EH (cell line): Measurements from ENCODE around the gene ACSF2.
"Not testable (repeated sequence)": the region's sequence is repeated elsewhere in the genome, so short reads cannot be mapped to it uniquely, and the experiment has no call there.

Experiments used
- DNase-seq: peaks from one replicate; pipeline ENCODE4 v3.0.0-alpha.2; 2015; ENCODE audit warnings: low read depth

The ACSF2 gene

DNA sequence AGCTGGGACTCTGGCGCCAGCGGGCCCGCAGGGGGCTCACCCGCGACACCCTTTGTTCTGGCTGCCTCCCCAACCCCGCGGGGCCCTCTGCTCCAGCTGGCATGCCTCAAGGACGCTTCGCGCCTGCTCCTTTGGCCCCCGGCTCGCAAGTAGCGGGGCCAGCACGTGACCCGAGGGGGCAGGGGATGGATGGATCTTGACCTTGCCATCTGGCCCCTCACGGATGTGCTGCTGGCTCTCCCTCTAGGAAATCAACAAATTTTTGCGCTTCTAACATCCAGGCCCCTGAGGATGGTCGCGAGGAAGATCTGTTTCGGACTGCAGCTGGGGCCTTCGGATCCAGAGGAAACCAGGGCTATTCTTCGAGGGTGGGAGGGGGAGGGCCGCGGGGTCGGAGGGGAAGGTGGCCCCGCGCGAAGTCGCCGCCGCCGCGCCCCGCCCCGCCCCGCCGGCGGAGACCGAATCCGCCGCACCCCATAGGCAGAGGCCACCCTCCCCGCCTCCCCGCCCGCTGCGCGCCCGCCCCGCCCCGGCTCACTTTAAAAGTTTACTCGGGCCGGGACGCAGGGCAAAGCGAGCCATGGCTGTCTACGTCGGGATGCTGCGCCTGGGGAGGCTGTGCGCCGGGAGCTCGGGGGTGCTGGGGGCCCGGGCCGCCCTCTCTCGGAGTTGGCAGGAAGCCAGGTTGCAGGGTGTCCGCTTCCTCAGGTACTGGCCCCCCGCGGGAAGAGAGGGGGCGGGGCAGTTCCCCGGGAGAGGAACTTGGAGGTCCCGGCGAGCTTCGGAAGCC lies at the start of gene ACSF2:
Gene ACSF2 (plus strand): TSS at position 537 of the 790 bp plus-strand sequence. CDS start 44 bp downstream, at position 581.
- peak; percentile 71 for DNase-seq

GRCh38 chr17:50379351-50380132 lies 46.5 kb upstream of the ACSF2 start:
- no peak for DNase-seq

DNA sequence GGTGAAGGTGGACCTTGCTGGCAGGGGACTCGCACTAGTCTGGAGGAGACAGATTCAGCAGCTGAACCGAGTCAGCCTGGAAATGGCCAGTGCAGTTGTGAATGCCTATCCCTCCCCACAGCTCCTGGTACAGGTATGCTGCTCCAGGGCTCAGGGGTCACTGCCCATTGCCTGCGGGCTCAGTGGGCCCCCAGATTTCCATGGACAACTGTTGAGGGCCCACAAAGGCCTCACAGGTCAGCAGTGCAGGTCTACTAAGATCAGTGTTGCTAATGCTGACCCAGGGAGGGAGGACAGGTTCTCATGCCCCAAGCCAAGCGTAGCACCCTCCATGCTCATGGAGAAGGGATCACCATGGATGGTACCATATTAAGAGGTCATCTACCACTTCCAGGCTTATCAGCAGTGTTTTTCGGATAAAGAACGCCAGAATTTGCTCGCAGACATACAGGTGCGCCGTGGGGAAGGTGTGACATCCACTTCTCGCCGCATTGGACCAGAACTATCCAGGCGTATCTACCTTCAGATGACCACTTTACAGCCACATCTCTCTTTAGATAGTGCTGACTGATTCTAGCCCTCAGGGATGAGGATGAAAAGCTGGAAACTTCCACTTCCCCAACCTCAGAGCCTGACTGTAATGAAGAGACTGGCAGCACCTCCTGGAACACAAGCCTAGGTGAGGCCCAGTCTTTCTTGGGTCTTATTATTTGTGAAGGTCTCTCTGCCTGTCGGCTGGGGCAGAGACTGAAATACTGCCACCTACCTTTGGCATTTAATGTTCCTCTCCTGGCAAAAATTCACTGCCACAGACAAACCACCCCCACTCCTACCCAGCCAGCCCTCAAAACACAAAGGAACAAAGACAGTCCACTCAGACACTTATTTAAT lies 45.4 kb upstream of the ACSF2 start:
- DNase-seq, result peak; percentile 21

- DNase-seq, result no peak
These were observed 44.7 kb upstream of the ACSF2 start for GRCh38 chr17:50381260-50381815.

DNA sequence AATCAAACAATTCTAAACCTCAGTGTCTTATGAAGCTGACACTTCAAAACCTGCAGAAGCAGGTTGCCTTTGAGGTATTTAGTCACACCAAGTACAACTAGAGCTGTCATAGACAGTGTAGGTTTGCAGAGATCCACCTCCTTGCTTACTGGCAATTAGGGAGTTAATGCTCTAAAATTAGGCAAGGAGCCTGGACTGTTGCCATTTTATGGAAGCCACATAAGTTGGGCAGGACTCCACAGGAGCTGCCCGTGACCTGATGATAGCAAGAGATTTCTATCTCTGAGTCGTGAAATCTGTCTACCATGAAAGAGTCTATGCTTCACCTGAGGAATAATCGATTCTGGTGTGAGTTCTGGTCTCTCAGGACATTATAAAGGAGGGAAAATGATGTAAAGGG lies 44.1 kb upstream of the ACSF2 start:
- DNase-seq, result peak; percentile 40

DNA sequence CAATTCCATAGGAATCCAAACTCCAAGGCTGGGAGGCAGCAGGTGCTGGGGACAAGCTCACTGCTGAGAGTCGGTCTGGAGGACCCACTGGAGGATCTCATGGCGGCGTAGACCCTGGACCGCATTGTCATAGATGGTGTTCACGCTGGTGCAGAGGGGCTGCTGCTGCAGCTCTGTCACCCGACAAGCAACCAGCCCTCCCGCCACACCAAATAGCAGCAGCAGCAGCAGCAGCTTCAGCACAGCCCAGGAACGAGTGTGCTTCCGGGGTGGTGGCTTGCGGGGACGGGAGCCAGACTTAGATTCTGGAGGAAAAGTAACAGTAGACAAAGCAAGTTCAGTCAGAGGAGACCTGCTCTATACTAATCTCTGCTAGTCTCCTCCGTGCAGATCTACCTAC lies 43.1 kb upstream of the ACSF2 start:
- no peak for DNase-seq

DNA sequence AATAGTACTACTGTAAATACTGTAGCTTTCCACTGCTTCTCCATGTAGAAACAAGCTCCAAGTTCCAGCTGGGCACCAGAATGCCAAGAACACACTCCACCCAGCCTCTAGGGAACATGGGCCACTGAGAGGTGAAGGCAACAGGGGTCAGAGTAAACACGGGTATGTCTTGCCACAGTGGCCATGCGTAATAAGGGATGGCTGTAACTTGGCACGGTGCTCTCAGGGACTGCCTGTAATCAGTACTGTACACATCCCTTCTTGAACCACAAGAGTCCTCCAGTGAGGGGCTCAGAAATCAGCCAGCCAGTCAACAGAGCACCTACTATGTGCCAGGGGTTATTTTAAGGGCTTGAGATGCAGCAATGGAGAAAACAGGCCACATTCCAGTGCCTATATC lies 39.5 kb upstream of the ACSF2 start:
- DNase-seq, result no peak

GRCh38 chr17:50388728-50389127 lies 37.3 kb upstream of the ACSF2 start:
- no peak for DNase-seq

- DNase-seq, result no peak
These were observed 36.5 kb upstream of the ACSF2 start for GRCh38 chr17:50389534-50389933.

- no peak for DNase-seq
These were observed 33.4 kb upstream of the ACSF2 start for GRCh38 chr17:50392621-50393020.

GRCh38 chr17:50393700-50394099 lies 32.3 kb upstream of the ACSF2 start:
- DNase-seq, result no peak

DNA sequence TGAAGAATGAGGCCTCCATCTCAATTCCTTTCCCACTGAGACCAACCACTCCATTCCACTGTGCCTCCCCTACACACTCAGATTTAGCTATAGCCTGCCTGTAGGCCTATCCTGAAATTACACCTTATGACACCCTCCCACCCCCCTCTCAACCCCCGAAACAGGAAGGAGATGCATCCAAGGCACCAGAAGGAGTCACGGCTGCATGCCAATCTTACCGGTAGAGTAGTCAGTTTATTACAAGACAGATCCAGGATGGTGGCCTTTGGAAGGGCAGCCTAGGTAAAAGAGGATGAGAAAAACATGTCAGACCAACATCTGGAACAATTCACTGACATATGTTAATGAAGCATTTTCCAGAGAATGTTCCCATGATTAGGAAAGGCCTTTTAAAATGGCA lies 31.3 kb upstream of the ACSF2 start:
- DNase-seq, result peak; percentile 24

GRCh38 chr17:50396261-50397110 lies 29.5 kb upstream of the ACSF2 start:
- DNase-seq, result peak; percentile 64

- DNase-seq, result peak; percentile 86
These were observed 28.7 kb upstream of the ACSF2 start, which contains the start of gene LRRC59 for GRCh38 chr17:50397111-50397918. LRRC59 (minus strand) TSS chr17:50397523; CDS start chr17:50397317, 206 bp downstream.

DNA sequence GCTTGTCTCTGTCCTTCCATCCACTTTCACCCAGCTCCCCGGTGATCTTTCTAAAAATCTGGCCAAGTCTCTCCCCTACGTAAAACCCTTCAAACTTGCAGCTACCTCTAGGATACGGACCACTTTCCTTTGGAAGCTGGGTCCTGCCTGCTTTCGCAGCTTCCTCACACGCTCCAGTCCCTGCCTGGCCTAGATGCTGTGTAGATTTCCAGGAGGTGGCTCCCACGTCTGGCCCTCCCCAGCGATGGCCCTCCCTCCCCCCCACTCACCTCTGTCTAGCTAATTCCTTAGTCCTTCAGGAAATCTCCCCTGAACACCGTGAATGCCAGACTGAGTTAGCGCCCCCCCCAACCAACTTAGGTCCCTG lies 28.1 kb upstream of the ACSF2 start:
- DNase-seq, result no peak

- not testable (repeated sequence) for DNase-seq
These were observed 27.3 kb upstream of the ACSF2 start for GRCh38 chr17:50398672-50399071.

- not testable (repeated sequence) for DNase-seq
These were observed 26.4 kb upstream of the ACSF2 start for GRCh38 chr17:50399591-50399990.

DNA sequence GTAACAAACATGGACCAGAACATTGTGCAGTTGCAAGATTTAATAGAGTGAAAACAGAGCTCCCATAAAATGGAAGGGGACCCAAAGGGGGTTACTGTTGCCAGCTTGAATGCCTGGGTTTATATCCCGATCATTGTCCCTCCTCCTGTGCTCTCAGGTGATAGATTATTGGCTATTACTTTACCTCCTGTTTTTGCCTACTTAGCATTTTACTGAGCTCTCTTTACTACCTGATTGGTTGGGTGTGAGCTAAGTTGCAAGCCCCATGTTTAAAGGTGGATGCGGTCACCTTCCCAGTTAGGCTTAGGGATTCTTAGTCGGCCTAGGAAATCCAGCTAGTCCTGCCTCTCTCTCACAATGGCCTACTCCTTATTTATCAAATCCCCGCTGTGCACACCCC lies 20.7 kb upstream of the ACSF2 start:
- not testable (repeated sequence) for DNase-seq

DNA sequence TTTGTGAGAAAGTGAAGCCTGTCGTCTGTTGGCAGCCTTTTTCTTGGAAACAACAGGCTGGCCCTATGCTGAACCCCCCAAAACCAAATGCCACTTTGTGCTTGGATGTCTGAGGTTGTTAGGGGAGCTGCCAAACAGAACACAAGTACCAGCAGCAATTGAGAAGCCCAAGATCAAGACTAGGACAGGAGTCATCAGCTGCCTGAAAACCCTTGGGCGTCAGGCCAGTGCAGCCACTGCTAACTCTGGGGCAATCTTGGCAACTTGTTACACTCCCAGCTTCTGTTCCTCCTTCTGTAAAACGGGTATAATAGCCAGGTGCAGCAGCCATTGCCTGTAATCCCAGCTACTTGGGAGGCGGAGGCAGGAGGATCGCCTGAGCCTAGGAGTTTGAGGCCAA lies 19.4 kb upstream of the ACSF2 start:
- no peak for DNase-seq

GRCh38 chr17:50407921-50408320 lies 18.1 kb upstream of the ACSF2 start:
- DNase-seq, result no peak
